ENCODE results near the gene FRMD1.

The FRMD1 gene

GRCh38 chr6:168072261-168072660 lies 6.8 kb downstream of the FRMD1 start:
- Histone ChIP-seq H3K36me3 (ENCODE audit: insufficient read depth, low read length) (no peaks in the 10 kb centered on the region), H4K20me1 (ENCODE audit: insufficient read depth, low read length) (no peaks in the 10 kb centered on the region)
- TF ChIP-seq CTCF (IDR thresholded peaks at IDR 0.05; ENCODE audit: borderline replicate concordance, extremely low read depth, low read length, poor library complexity, severe bottlenecking) (no peak), EZH2 (IDR thresholded peaks at IDR 0.05; ENCODE audit: borderline replicate concordance, low read depth, low read length, severe bottlenecking) (no peak)

GRCh38 chr6:168071620-168072019 lies 7.4 kb downstream of the FRMD1 start:
- no peak overlapping the region for H2AFZ ChIP-seq (ENCODE audit: low read depth, low read length)
- H3K4me2 ChIP-seq (ENCODE audit: insufficient read depth, low read length): no peak overlapping the region
- TF ChIP-seq EZH2 (IDR thresholded peaks at IDR 0.05; ENCODE audit: borderline replicate concordance, low read depth, low read length, severe bottlenecking): no peak
- TF ChIP-seq CTCF (IDR thresholded peaks at IDR 0.05; ENCODE audit: borderline replicate concordance, extremely low read depth, low read length, poor library complexity, severe bottlenecking): no peak
- H3K27me3 ChIP-seq (ENCODE audit: insufficient read depth, low read length, poor library complexity): no peaks in the 10 kb centered on the region
- H3K4me1 ChIP-seq (ENCODE audit: insufficient read depth, low read length): no peaks in the 10 kb centered on the region
- no peak overlapping the region for H3K27ac ChIP-seq (ENCODE audit: low read length)
- no peaks in the 10 kb centered on the region for H3K36me3 ChIP-seq (ENCODE audit: insufficient read depth, low read length)
- no peaks in the 10 kb centered on the region for H3K79me2 ChIP-seq (ENCODE audit: insufficient read depth, low read length)
- ATAC-seq (ENCODE audit: insufficient read depth, low read depth) (no peak), DNase-seq (no peak)
- no peak overlapping the region for H3K9ac ChIP-seq (ENCODE audit: low read depth, low read length)
- H4K20me1 ChIP-seq (ENCODE audit: insufficient read depth, low read length): no peaks in the 10 kb centered on the region
- no peak overlapping the region for H3K4me3 ChIP-seq (ENCODE audit: low read depth in 1 of 2, low read length in 2 of 2)
- peaks cover 21% of the 10 kb centered on the region for H3K9me3 ChIP-seq (ENCODE audit: insufficient read depth, low read length, severe bottlenecking)

More at GRCh38 chr6:168072261-168072660, 6.8 kb downstream of the FRMD1 start:
- H3K4me1 ChIP-seq (ENCODE audit: insufficient read depth, low read length): no peaks in the 10 kb centered on the region
- H3K9ac ChIP-seq (ENCODE audit: low read depth, low read length): no peak overlapping the region
- no peak overlapping the region for H2AFZ ChIP-seq (ENCODE audit: low read depth, low read length)
- DNase-seq (no peak), ATAC-seq (ENCODE audit: insufficient read depth, low read depth) (no peak)
- no peaks in the 10 kb centered on the region for H3K27me3 ChIP-seq (ENCODE audit: insufficient read depth, low read length, poor library complexity)
- H3K4me2 ChIP-seq (ENCODE audit: insufficient read depth, low read length): no peak overlapping the region
- no peaks in the 10 kb centered on the region for H3K79me2 ChIP-seq (ENCODE audit: insufficient read depth, low read length)
- no peak overlapping the region for H3K27ac ChIP-seq (ENCODE audit: low read length)
- H3K9me3 ChIP-seq (ENCODE audit: insufficient read depth, low read length, severe bottlenecking): peaks cover 21% of the 10 kb centered on the region
- H3K4me3 ChIP-seq (ENCODE audit: low read depth in 1 of 2, low read length in 2 of 2): no peak overlapping the region

GRCh38 chr6:168070804-168071203 lies 8.2 kb downstream of the FRMD1 start:
- no peak overlapping the region for H3K9ac ChIP-seq (ENCODE audit: low read depth, low read length)
- no peaks in the 10 kb centered on the region for H3K4me1 ChIP-seq (ENCODE audit: insufficient read depth, low read length)
- ATAC-seq (ENCODE audit: insufficient read depth, low read depth) (no peak), DNase-seq (no peak)
- no peak for TF ChIP-seq EZH2 (IDR thresholded peaks at IDR 0.05; ENCODE audit: borderline replicate concordance, low read depth, low read length, severe bottlenecking)
- TF ChIP-seq CTCF (IDR thresholded peaks at IDR 0.05; ENCODE audit: borderline replicate concordance, extremely low read depth, low read length, poor library complexity, severe bottlenecking): no peak
- no peak overlapping the region for H3K4me3 ChIP-seq (ENCODE audit: low read depth in 1 of 2, low read length in 2 of 2)
- H3K4me2 ChIP-seq (ENCODE audit: insufficient read depth, low read length): no peak overlapping the region
- no peaks in the 10 kb centered on the region for H3K27me3 ChIP-seq (ENCODE audit: insufficient read depth, low read length, poor library complexity)
- no peaks in the 10 kb centered on the region for H3K36me3 ChIP-seq (ENCODE audit: insufficient read depth, low read length)
- H3K79me2 ChIP-seq (ENCODE audit: insufficient read depth, low read length): no peaks in the 10 kb centered on the region
- H2AFZ ChIP-seq (ENCODE audit: low read depth, low read length): no peak overlapping the region
- H3K9me3 ChIP-seq (ENCODE audit: insufficient read depth, low read length, severe bottlenecking): peaks cover 21% of the 10 kb centered on the region
- no peaks in the 10 kb centered on the region for H4K20me1 ChIP-seq (ENCODE audit: insufficient read depth, low read length)
- H3K27ac ChIP-seq (ENCODE audit: low read length): no peak overlapping the region
